ENCODE results near the gene GLRX5.

Gene GLRX5

GRCh38 chr14:95531473-95531872 lies 3.4 kb upstream of the GLRX5 start:
- TF ChIP-seq ZFX (IDR thresholded peaks at IDR 0.05; ENCODE audit: borderline replicate concordance), result no peak
- TF ChIP-seq, protein P1, sequence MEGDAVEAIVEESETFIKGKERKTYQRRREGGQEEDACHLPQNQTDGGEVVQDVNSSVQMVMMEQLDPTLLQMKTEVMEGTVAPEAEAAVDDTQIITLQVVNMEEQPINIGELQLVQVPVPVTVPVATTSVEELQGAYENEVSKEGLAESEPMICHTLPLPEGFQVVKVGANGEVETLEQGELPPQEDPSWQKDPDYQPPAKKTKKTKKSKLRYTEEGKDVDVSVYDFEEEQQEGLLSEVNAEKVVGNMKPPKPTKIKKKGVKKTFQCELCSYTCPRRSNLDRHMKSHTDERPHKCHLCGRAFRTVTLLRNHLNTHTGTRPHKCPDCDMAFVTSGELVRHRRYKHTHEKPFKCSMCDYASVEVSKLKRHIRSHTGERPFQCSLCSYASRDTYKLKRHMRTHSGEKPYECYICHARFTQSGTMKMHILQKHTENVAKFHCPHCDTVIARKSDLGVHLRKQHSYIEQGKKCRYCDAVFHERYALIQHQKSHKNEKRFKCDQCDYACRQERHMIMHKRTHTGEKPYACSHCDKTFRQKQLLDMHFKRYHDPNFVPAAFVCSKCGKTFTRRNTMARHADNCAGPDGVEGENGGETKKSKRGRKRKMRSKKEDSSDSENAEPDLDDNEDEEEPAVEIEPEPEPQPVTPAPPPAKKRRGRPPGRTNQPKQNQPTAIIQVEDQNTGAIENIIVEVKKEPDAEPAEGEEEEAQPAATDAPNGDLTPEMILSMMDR (IDR thresholded peaks at IDR 0.05), result no peak
- H3K27ac ChIP-seq, result no peak overlapping the region

DNA sequence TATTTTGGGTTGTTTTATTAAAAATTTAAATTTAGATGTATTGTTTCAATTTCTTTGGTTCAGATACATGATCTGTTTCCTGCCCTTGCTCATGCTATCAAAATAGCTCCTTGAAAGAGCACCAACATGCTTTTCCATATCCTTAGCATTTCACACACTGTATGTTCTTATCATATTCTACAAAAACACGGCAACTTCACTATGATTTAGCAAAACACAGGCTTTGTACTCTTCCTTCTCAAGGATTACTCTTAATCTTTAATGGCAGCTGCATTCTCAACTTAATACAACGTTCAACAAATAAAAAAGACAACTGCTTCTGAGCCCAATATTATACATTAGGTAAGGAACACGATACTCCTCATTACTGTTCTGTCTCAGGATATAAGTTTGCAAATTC lies 2.9 kb upstream of the GLRX5 start:
- H3K27ac ChIP-seq, result no peak overlapping the region
- no peak for TF ChIP-seq ZFX (IDR thresholded peaks at IDR 0.05; ENCODE audit: borderline replicate concordance)
- TF ChIP-seq, protein P1 (IDR thresholded peaks at IDR 0.05), result no peak

- TF ChIP-seq, protein P1 (IDR thresholded peaks at IDR 0.05), result no peak
- TF ChIP-seq ZFX (IDR thresholded peaks at IDR 0.05; ENCODE audit: borderline replicate concordance), result no peak
- H3K27ac ChIP-seq, result peak overlapping the region; percentile 92
Measured at GRCh38 chr14:95533391-95533821, 1.4 kb upstream of the GLRX5 start.

DNA sequence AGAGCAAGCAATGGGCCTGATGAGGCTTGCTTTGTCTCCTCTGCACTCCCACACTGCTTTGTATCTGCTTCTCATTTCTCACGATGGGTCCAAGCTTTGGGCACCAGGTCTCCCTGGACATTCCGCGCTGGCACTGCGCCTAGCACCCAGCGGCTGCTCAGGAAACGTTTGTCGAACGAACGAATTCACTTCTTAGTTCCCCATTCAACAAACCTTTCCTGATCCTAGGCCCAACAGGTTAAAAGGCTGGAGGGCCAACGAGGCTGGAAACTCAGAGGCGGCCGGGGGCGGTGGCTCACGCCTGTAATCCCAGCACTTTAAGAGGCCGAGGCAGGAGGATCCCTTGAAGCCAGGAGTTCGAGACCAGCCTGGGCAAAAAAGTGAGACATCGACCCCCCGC lies 1.0 kb upstream of the GLRX5 start:
- TF ChIP-seq ZFX (IDR thresholded peaks at IDR 0.05; ENCODE audit: borderline replicate concordance), result no peak
- TF ChIP-seq, protein P1 (IDR thresholded peaks at IDR 0.05), result no peak

GRCh38 chr14:95535226-95536021 lies 574 bp downstream of the GLRX5 start:
- TF ChIP-seq, protein P1 (IDR thresholded peaks at IDR 0.05), result no peak
- no peak for TF ChIP-seq ZFX (IDR thresholded peaks at IDR 0.05; ENCODE audit: borderline replicate concordance)
- H3K27ac ChIP-seq, result peak overlapping the region; percentile 92

More for the DNA sequence above, 1.0 kb upstream of the GLRX5 start:
- peak overlapping the region; percentile 92 for H3K27ac ChIP-seq

DNA sequence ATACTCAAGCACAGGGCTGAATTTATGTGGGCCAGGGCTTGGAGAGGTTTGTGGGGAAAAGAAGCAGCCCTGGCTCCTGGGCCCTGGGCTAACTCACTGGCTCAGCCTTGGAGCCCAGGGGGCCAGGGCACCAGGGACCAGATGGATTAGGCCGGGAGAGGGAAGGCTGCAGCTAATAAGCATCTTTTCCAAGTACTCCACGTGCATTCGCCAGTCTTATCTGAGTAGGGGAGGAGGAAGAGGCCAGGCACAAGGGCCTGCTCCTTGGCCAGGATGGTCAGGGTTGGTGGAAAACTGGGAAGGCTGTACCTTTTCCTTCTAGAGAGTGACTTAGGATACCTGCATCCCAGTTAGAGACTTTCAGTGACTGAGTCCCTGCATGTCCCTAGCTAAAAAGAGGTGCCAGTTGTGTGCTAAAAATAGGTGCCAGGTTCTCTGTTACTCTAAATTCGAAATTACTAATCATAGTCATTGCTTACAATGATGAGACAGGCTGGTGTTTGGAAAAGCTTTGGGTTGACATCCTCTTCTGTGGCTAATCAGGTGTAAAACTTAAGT lies 1.3 kb downstream of the GLRX5 start:
- H3K27ac ChIP-seq, result no peak overlapping the region
- no peak for TF ChIP-seq ZFX (IDR thresholded peaks at IDR 0.05; ENCODE audit: borderline replicate concordance)
- TF ChIP-seq, protein P1 (IDR thresholded peaks at IDR 0.05), result no peak

DNA sequence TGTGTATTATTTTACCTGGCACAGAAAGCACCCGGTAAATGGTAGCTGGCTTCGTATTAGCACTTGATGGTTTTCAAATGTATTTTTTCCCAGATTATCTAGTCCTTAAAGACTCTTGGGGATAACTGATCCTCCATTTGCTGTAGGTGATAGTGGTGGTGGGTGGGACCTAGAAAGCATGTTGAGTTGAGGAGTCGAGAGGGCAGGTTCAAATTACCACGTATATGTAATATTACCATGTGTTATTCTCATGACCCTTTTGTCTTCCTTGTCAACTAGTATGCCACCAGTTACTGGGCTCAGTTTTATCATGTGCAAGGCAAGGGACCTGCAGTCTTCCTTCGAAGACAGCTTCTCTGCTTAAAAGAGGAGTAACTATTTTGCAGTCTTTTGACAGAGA lies 1.8 kb downstream of the GLRX5 start:
- no peak overlapping the region for H3K27ac ChIP-seq

More for the DNA sequence above, 1.8 kb downstream of the GLRX5 start:
- TF ChIP-seq ZFX (IDR thresholded peaks at IDR 0.05; ENCODE audit: borderline replicate concordance), result no peak
- TF ChIP-seq, protein P1 (IDR thresholded peaks at IDR 0.05), result no peak

All from 22Rv1 (cell line).